Endothelial cell of umbilical vein (primary cell): Measurements from ENCODE around the gene TGM6. TPM values are rescaled to one million over a fixed set of nuclear protein-coding genes. Genes with fewer than 3 reads are reported as not detected.

Source experiments
- BruUV-seq: library from RNA; stranded (reverse); fragments of 400-500 nt; replicated peaks from 2 replicates; lab custom pipeline; 2021; lab: Mats Ljungman, UMichigan
- CTCF ChIA-PET: fragments of 300-600, 350-600 bp; sonication (Branson Sonifier 250); formaldehyde crosslinking; loops from one replicate; lab custom pipeline; 2021; ENCODE audit warnings: antibody characterized with exemption, inconsistent platforms; lab: Charles Lee
- POLR2A ChIA-PET: fragments of 300-600, 350-600 bp; sonication (Branson Sonifier 250); formaldehyde crosslinking; loops from one replicate; lab custom pipeline; 2021; ENCODE audit warnings: antibody characterized with exemption, inconsistent platforms; lab: Charles Lee
- DNase-seq: peaks from one replicate; pipeline ENCODE4 v3.0.0-alpha.2; 2011; ENCODE audit warnings: low read depth, low spot score
- FAIRE-seq: peaks from 2 replicates; lab custom pipeline; 2011; peaks lifted over from hg19 to GRCh38; lab: Jason Lieb, UNC
- H2AFZ ChIP-seq: 2 replicates; pipeline ENCODE4 v1.6.0; 2012; ENCODE audit warnings: low read depth, low read length, control low read depth, inconsistent platforms
- H3K27ac ChIP-seq: 2 replicates; pipeline ENCODE4 v1.5.1; 2011; ENCODE audit warnings: low read depth, mild to moderate bottlenecking, control low read depth, low read length, moderate library complexity; ENCODE audit not compliant: insufficient read depth
- H3K27me3 ChIP-seq, 2 experiments: 2 replicates each; pipeline versions ENCODE4 v1.6.0 to v1.6.1; 2011; ENCODE audit warnings: low read length in 2 of 2, mixed read lengths in 1 of 2; ENCODE audit not compliant: control insufficient read depth in 2 of 2, insufficient read depth in 2 of 2
- H3K36me3 ChIP-seq, 2 experiments: 2 replicates in 1 of 2; 3 replicates in 1 of 2; pipeline ENCODE4 v1.5.1; 2011; ENCODE audit warnings: low read length in 2 of 2, mild to moderate bottlenecking in 1 of 2, moderate library complexity in 1 of 2; ENCODE audit not compliant: control insufficient read depth in 2 of 2, insufficient read depth in 2 of 2; ENCODE audit errors: extremely low read depth in 1 of 2
- H3K4me1 ChIP-seq: 3 replicates; pipeline ENCODE4 v1.5.1; 2011; ENCODE audit warnings: mild to moderate bottlenecking, low read length; ENCODE audit not compliant: control insufficient read depth, insufficient read depth; ENCODE audit errors: extremely low read depth
- H3K4me2 ChIP-seq: 2 replicates; pipeline ENCODE4 v1.6.1; 2011; ENCODE audit warnings: low read length, control low read depth, mixed read lengths; ENCODE audit not compliant: insufficient read depth
- H3K4me3 ChIP-seq, 3 experiments: fragments of 200-600 bp in 1 of 3; sonication (generic), shearing (Covaris generic) in 1 of 3; replicated peaks in 1 of 3; 2 replicates each; pipeline ENCODE4 v1.5.1; 2011 to 2016; ENCODE audit warnings: control low read depth in 3 of 3, low read length in 3 of 3, mild to moderate bottlenecking in 2 of 3, inconsistent platforms in 1 of 3, low read depth in 1 of 3, moderate library complexity in 1 of 3; ENCODE audit not compliant: insufficient read depth in 1 of 3
- H3K79me2 ChIP-seq: 2 replicates; pipeline ENCODE4 v1.6.0; 2012; ENCODE audit warnings: low read length, inconsistent platforms; ENCODE audit not compliant: control insufficient read depth, insufficient read depth
- H3K9ac ChIP-seq: replicated peaks from 2 replicates; pipeline ENCODE3; 2011; ENCODE audit warnings: low read length, control low read depth; ENCODE audit not compliant: insufficient read depth; ENCODE audit errors: extremely low read depth
- H3K9me1 ChIP-seq: replicated peaks from 3 replicates; pipeline ENCODE4 v1.6.0; 2011; ENCODE audit warnings: mild to moderate bottlenecking, low read length; ENCODE audit not compliant: control insufficient read depth, insufficient read depth; ENCODE audit errors: extremely low read depth
- H3K9me3 ChIP-seq: replicated peaks from 2 replicates; pipeline ENCODE4 v1.5.1; 2012; ENCODE audit warnings: low read length, inconsistent platforms; ENCODE audit not compliant: control insufficient read depth, insufficient read depth
- H4K20me1 ChIP-seq: replicated peaks from 2 replicates; pipeline ENCODE3; 2011; ENCODE audit warnings: mild to moderate bottlenecking, low read length; ENCODE audit not compliant: control insufficient read depth, insufficient read depth; ENCODE audit errors: extremely low read depth
- CTCF ChIP-seq, 2 donors: IDR thresholded peaks; 1 replicate in 1 of 2; 2 replicates in 1 of 2; pipeline ENCODE4 v1.5.1; 2011; ENCODE audit warnings: low read length in 2 of 2, mild to moderate bottlenecking in 2 of 2, moderate library complexity in 2 of 2, control low read depth in 1 of 2, inconsistent platforms in 1 of 2, low read depth in 1 of 2; ENCODE audit not compliant: insufficient read depth in 1 of 2; ENCODE audit errors: extremely low read depth in 1 of 2
- EZH2 ChIP-seq: IDR thresholded peaks from 2 replicates; pipeline ENCODE4 v1.6.1; 2012; ENCODE audit warnings: borderline replicate concordance, low read depth, mild to moderate bottlenecking, moderate library complexity, low read length, inconsistent platforms; ENCODE audit not compliant: severe bottlenecking
- FOS ChIP-seq: IDR thresholded peaks from 2 replicates; pipeline ENCODE4 v1.6.1; 2011; ENCODE audit warnings: mild to moderate bottlenecking, low read length, moderate library complexity, borderline replicate concordance; ENCODE audit not compliant: insufficient read depth
- GATA2 ChIP-seq: IDR thresholded peaks from 2 replicates; pipeline ENCODE4 v1.7.0; 2011; ENCODE audit warnings: low read depth, mild to moderate bottlenecking, moderate library complexity, mixed read lengths, low read length; ENCODE audit not compliant: insufficient read length, insufficient read depth
- JUN ChIP-seq: IDR thresholded peaks from 2 replicates; pipeline ENCODE4 v1.6.1; 2011; ENCODE audit warnings: borderline replicate concordance, low read depth; ENCODE audit not compliant: insufficient read length, insufficient read depth
- MAX ChIP-seq: IDR thresholded peaks from 2 replicates; pipeline ENCODE4 v1.6.1; 2011; ENCODE audit not compliant: insufficient read depth, insufficient read length
- MYC ChIP-seq: IDR thresholded peaks from one replicate; pipeline ENCODE4 v1.6.1; 2011; ENCODE audit warnings: mild to moderate bottlenecking, low read depth, low read length
- POLR2A ChIP-seq: IDR thresholded peaks from 2 replicates; pipeline ENCODE4 v1.6.1; 2012; ENCODE audit warnings: low read depth, mild to moderate bottlenecking, control low read depth, low read length
- POLR2AphosphoS5 ChIP-seq: IDR thresholded peaks from 2 replicates; pipeline ENCODE4 v1.6.1; 2012; ENCODE audit warnings: low read depth, mild to moderate bottlenecking, control low read depth, low read length, moderate library complexity; ENCODE audit not compliant: insufficient read depth
- dilution Hi-C: fragments of 300-500 bp; cut with MboI; formaldehyde crosslinking; loops from one replicate; pipeline ENCODE4 v1.15.0; 2019; ENCODE audit warnings: low sequenced_read_pairs; ENCODE audit not compliant: extremely low pct_ligation_motif_present
- intact Hi-C: fragments of 100-400 bp; cut with micrococcal nuclease; formaldehyde crosslinking; loops from one replicate; pipeline ENCODE4 v1.10.0; 2022
- polyA plus RNA-seq, 4 experiments: library from polyadenylated mRNA; depleted of rRNA in 3 of 4; stranded (reverse) in 3 of 4; unstranded in 1 of 4; fragments of >200 nt; gene quantifications; 2 replicates each; pipeline versions ENCODE4 v1.2.1 to v1.2.3, GENCODE V29; 2011 to 2012; ENCODE audit warnings: missing spikeins in 1 of 4
- total RNA-seq: library from RNA; stranded (reverse); gene quantifications from 2 replicates; pipeline ENCODE4 v1.2.3, GENCODE V29; 2021

The TGM6 gene
- total and polyA plus RNA-seq, 2 donors (not counting 3 experiments of a cell fraction or from before 2014, with no cell fraction given): not detected

- no peak for DNase-seq
- Histone ChIP-seq H3K9me3 (no peaks in the 10 kb centered on the region), H3K4me3 (no peak overlapping the region), H3K9ac (no peak overlapping the region), H3K4me2 (no peak overlapping the region), H4K20me1 (no peaks in the 10 kb centered on the region), H3K4me1 (no peaks in the 10 kb centered on the region), H3K79me2 (no peaks in the 10 kb centered on the region), H3K27me3 (no peaks in the 10 kb centered on the region), H3K9me1 (no peaks in the 10 kb centered on the region), H3K36me3 (no peaks in the 10 kb centered on the region), H3K27ac (no peak overlapping the region), H2AFZ (no peak overlapping the region)
- dilution Hi-C loops: no loop called here
- BruUV-seq: no TSS peak
- intact Hi-C loops: no loop called here
- no peak for FAIRE-seq
- TF ChIP-seq GATA2: no peak
- no peak for TF ChIP-seq FOS
- no peak for TF ChIP-seq MYC
- no peak for TF ChIP-seq POLR2A
- TF ChIP-seq CTCF (IDR thresholded peaks at IDR 0.05; ENCODE audit: extremely low read depth in 1 of 2, insufficient read depth in 1 of 2, low read depth in 1 of 2, low read length in 2 of 2): no peak
- TF ChIP-seq JUN: no peak
- TF ChIP-seq EZH2: no peak
- TF ChIP-seq MAX: no peak
- TF ChIP-seq POLR2AphosphoS5: no peak
- POLR2A ChIA-PET: no interaction called here
- CTCF ChIA-PET: interaction anchor here (1.3 kb wide), 1 partner anchor 11 kb away, joined by 4 read pairs; no protein-coding TSS in a partner anchor
These were observed 2.1 kb downstream of the TGM6 start for GRCh38 chr20:2382833-2383232.
